ENCODE results near the gene PACRG. TPM values are rescaled to one million over a fixed set of nuclear protein-coding genes. Genes with fewer than 3 reads are reported as not detected.

Gene PACRG
- total and polyA plus RNA-seq, 10 of the 15 experiments (the other 5 are each of a cell fraction or from before 2014, with no cell fraction given): not detected

- Histone ChIP-seq H3K9me3 (replicated peaks; ENCODE audit: control insufficient read depth, insufficient read depth, low read length) (no peaks in the 10 kb centered on the region), H2AFZ (ENCODE audit: control insufficient read depth, low read depth, low read length) (no peak overlapping the region), H3K9ac (ENCODE audit: control insufficient read depth, insufficient read depth, low read length) (no peak overlapping the region), H4K20me1 (ENCODE audit: control insufficient read depth, insufficient read depth) (no peaks in the 10 kb centered on the region), H3K4me2 (ENCODE audit: control insufficient read depth, insufficient read depth) (no peak overlapping the region), H3K4me3 (no peak overlapping the region), H3K36me3 (ENCODE audit: control insufficient read depth in 2 of 2, insufficient read depth in 2 of 2, low read length in 1 of 2) (no peaks in the 10 kb centered on the region), H3K4me1 (ENCODE audit: control insufficient read depth, insufficient read depth, low read length) (no peaks in the 10 kb centered on the region), H3K27ac (ENCODE audit: control insufficient read depth, insufficient read depth) (no peak overlapping the region), H3K27me3 (replicated peaks in 1 of 2; ENCODE audit: control insufficient read depth in 2 of 2, insufficient read depth in 2 of 2, low read length in 1 of 2) (no peaks in the 10 kb centered on the region; a peak in 1 of 4 replicates), H3K79me2 (ENCODE audit: control insufficient read depth, insufficient read depth, low read length) (no peaks in the 10 kb centered on the region)
- WGBS (ENCODE audit: insufficient coverage, insufficient replicate concordance, low lambda C conversion rate, missing lambda C conversion rate): 59% methylated on average over 19 of the region's 19 CpGs
- intact Hi-C loops (cut with micrococcal nuclease; ENCODE audit: unreplicated experiment): no loop called here
- FAIRE-seq: no peak
- BruUV-seq (replicated peaks): no TSS peak
- SMC1A ChIA-PET (ENCODE audit: uncharacterized antibody, unreplicated experiment): no interaction called here
- DNase-seq (ENCODE audit: low read depth, low spot score): no peak
- POLR2A ChIA-PET: no interaction called here
- in situ Hi-C loops (cut with MboI): no loop called here
- no peak for ATAC-seq
- CTCF ChIA-PET: no interaction called here
- RAD21 ChIA-PET (ENCODE audit: unreplicated experiment): no interaction called here
- no peak for TF ChIP-seq TCF7 (IDR thresholded peaks at IDR 0.05; ENCODE audit: borderline replicate concordance)
Measured at GRCh38 chr6:163340201-163340887, 612.6 kb downstream of the PACRG start.

GRCh38 chr6:163341224-163342061, 613.7 kb downstream of the PACRG start:
- Histone ChIP-seq H3K4me1 (ENCODE audit: control insufficient read depth, insufficient read depth, low read length) (no peaks in the 10 kb centered on the region), H2AFZ (ENCODE audit: control insufficient read depth, low read depth, low read length) (no peak overlapping the region), H3K9ac (ENCODE audit: control insufficient read depth, insufficient read depth, low read length) (no peak overlapping the region), H3K9me3 (replicated peaks; ENCODE audit: control insufficient read depth, insufficient read depth, low read length) (no peaks in the 10 kb centered on the region), H3K4me3 (no peak overlapping the region), H3K27me3 (replicated peaks in 1 of 2; ENCODE audit: control insufficient read depth in 2 of 2, insufficient read depth in 2 of 2, low read length in 1 of 2) (no peaks in the 10 kb centered on the region; a peak in 1 of 4 replicates), H4K20me1 (ENCODE audit: control insufficient read depth, insufficient read depth) (no peaks in the 10 kb centered on the region), H3K27ac (ENCODE audit: control insufficient read depth, insufficient read depth) (no peak overlapping the region), H3K4me2 (ENCODE audit: control insufficient read depth, insufficient read depth) (no peak overlapping the region), H3K36me3 (ENCODE audit: control insufficient read depth in 2 of 2, insufficient read depth in 2 of 2, low read length in 1 of 2) (no peaks in the 10 kb centered on the region), H3K79me2 (ENCODE audit: control insufficient read depth, insufficient read depth, low read length) (no peaks in the 10 kb centered on the region)
- ATAC-seq (no peak), FAIRE-seq (no peak), DNase-seq (ENCODE audit: low read depth, low spot score) (no peak)
- ChIA-PET POLR2A (no interaction called here), CTCF (no interaction called here), RAD21 (ENCODE audit: unreplicated experiment) (no interaction called here), SMC1A (ENCODE audit: uncharacterized antibody, unreplicated experiment) (interaction anchor here (0.7 kb wide), 1 partner anchor 24 kb away, joined by 3 read pairs; no protein-coding TSS in a partner anchor)
- no TSS peak for BruUV-seq (replicated peaks)
- in situ Hi-C loops (cut with MboI) (no loop called here), intact Hi-C loops (cut with micrococcal nuclease; ENCODE audit: unreplicated experiment) (loop anchor here (1.0 kb wide), 1 partner anchor 22 kb away; no protein-coding TSS in a partner anchor)
- 47% methylated on average over 16 of the region's 16 CpGs for WGBS (ENCODE audit: insufficient coverage, insufficient replicate concordance, low lambda C conversion rate, missing lambda C conversion rate)
- TF ChIP-seq HDAC6 (IDR thresholded peaks at IDR 0.05; ENCODE audit: unreplicated experiment): no peak
- no peak for TF ChIP-seq ZNF592 (IDR thresholded peaks at IDR 0.05)
- TF ChIP-seq MLLT1 (IDR thresholded peaks at IDR 0.05): no peak
- TF ChIP-seq BCLAF1 (IDR thresholded peaks at IDR 0.05): no peak
